HG02678 (cell line): Measurements from ENCODE around the gene TOM1L2.

Source experiments
- ATAC-seq: cut with Tn5 transposase; IDR thresholded peaks from one replicate; pipeline ENCODE4 v1.9.1; 2021; ENCODE audit warnings: mild to moderate bottlenecking, moderate library complexity; ENCODE audit not compliant: unreplicated experiment

Gene TOM1L2

DNA sequence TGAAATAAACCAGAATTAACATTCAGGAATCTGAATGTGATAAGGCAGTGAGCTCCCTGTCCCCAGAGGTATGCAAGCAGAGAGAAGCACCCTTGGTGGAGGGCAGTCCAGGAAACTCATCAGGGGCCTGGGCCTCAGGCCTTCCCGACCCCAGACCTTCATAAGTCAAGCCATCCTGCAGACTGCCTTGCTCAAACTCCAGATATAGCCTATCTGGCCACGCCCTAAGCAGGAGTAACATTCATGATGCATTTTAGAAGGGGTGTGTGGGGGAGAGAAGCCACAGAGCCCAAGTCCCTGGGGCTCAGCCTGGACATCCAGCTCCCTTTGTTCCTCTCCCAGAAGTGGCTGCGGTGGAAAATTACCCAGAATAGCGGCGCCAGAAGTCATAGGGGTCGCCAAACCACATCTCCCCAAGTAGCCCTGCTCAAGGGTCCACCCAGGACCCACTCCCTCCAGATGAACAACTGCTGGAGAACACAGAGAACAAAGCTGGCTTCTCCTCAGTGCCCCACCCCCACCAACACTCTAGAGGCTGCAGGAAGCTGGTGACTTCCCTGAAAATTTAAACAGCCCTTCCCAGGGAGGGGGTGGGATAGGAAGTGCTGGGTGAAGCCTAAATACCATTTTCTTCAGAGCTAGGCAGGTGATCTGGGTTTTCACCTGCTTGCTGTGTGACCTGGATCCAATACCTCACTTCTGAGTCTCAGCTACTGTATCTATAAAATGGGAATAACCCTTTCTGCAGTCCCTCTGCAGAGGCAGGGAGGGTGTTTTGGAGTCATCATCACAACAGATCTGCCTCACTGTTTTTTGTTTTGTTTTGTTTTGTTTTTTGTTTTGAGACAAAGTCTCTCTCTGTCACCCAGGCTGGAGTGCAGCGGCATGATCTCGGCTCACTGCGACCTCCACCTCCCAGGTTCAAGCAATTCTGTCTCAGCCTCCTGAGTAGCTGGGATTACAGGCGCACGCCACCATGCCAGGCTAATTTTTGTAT lies 133.9 kb downstream of the TOM1L2 start:
- no peak for ATAC-seq

DNA sequence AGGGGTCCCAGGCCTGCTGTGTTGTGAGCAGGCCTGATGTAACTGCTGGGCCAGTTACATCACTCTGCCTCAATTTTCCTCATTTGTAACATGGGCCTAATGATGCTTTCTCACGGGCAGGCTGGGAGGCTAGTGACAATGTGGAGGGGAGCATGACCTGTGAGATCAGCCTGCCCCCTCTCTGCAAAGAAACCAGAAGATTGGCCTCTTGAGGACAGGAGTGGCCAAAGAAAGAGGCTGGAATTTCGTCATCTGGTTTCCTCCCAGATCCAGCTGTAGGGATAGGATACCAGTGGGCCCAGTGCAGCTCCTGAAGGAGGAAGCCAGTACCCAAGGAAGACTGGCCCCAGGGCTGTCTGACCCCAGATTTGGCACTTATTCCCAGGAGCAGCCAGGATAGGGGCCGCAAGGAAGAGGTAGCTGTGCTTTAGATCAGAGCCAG lies 134.8 kb downstream of the TOM1L2 start:
- ATAC-seq = no peak

DNA sequence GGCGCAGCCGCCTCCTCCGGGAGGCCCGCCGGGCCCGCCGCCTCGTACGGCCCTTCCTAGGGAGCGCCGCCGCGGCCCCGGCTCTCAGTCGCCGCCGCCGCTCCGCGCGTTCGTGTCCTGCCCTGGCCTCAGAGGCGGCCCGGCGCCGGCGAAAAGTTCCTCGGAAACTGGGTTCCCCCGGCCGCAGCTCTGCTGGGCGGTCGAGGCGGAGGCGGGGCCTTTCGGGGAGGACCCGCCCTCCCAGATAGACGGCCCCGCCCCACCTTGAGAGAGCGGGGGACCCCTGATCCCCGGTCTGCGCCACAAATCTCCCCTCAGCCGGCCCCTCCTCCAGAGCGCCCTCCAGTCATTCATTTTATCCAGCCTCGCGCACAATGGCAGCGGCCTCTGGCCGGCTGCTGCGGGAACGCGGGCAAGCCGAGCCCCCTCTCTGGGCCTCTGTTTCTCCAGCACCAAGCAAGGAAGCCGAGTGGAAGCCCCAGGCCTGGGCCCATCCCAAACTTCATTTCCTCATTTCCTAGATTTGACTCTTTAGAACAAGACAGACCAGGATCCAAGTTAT lies 135.3 kb downstream of the TOM1L2 start, which contains the start of gene SREBF1:
SREBF1 (minus strand) TSS at position 169 of the 562 bp plus-strand sequence. CDS start 169 bp downstream, outside the sequence.
- peak; percentile 28 for ATAC-seq

DNA sequence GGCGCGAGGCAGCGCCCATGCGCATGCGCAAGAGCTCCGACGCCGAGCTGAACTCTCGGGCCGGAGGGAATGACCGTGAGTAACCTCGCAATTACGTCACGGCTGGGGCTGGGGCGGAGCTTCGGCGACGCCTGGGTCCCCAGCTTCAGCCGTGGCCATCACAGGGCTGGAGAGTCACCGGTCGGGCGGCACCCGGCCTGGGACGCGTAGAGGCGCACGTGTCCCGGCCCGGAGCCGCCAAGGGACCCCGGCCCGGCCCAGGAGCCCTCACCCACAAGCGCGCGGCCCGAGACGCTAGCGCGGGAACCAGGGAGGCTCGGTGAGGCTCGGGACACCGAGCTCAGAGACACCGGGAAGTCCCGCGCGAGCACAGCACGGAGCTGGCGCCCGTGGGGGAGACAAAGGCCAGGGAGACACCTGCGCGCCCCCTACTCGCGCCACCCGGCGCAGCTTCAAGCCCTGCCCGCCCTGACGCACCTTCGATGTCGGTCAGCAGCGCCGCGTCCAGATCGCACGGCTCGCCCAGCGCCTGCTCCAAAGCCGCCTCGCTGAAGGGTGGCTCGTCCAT lies 135.9 kb downstream of the TOM1L2 start:
- ATAC-seq = peak; percentile 66

DNA sequence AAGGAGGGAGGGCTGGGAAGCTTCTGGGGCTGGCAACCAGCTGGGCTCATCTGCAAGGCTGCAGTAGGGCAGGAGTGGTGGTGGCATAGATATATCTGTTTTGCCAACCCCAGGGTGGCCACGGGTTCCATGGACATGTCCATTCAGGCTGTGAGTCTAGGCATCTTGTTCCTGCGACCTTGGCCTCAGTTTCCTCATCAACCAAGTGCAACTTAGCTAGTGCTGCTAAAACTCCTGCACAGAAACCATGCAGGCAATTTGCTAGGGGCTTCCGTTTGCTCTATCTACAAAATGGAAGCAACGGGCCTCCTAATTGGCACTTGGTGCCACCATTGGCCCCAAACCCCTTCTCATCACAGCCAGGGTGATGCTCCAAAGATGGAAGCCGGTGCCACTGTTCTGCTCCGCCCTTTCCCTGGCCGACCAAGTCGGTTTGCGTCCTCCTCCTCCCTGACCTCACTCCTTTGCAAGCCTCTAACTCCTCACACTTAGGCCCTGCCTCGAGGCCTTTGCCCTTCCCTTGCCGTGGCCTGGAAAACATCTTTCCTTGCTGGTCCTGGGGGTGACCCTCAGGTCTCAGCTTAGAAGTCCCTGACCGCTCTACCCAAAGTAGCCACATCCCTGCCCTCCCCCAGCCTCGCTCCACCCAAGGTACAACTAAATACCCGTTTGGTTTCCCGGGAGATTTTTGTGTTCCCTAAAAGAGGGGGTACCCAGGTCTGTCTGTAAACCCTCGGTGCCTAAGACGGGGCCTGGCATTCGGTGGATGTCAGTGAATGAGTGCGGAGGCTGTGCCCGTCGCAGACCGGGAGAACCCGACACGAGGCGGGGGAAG lies 136.6 kb downstream of the TOM1L2 start:
- ATAC-seq = no peak

DNA sequence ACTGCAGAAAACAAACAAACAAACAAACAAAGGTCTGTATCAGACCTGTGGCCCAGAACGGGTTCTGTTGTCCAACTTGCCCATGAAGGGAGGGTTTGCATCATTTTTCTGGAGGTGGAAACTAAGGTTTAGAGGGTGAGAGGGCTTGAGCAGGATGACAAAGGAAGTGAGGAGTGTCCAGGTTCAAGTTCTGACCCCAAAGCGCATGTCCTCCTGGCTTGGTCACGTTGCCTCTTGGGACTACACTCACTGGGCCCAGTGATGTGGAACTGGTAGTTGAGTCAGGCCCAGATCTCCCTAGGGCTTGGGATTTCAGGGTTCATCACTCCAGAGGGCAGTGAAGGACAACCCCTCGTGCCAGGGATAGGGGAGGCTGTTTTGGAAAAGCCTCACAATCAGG lies 137.2 kb downstream of the TOM1L2 start:
- no peak for ATAC-seq

DNA sequence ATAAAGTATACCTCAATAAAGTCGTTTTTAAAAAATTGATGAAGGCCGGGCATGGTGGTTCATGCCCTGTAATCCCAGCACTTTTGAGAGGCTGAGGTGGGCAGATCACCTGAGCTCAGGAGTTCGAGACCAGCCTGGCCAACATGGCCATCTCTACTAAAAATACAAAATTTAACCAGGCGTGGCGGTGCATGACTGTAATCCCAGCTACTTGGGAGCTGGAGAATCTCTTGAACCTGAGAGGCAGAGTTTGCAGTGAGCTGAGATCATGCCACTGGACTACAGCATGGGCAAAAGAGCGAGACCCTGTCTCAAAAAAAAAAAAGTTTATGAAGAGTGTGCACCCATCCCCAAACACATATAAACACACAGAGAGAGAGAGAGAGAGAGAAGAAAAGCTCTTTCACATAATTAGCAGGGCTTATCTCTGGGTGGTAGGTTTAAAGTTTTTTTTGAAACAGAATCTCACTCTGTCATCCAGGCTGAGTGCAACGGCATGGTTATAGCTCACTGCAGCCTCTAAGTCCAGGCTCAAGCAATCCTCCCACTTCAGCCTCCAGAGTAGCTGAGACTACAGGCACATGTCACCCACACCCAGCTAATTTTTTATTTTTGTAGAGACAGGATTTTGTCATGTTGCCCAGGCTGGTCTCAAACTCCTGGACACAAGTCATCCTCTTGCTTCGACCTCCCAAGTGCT lies 138.4 kb downstream of the TOM1L2 start:
- no peak for ATAC-seq

DNA sequence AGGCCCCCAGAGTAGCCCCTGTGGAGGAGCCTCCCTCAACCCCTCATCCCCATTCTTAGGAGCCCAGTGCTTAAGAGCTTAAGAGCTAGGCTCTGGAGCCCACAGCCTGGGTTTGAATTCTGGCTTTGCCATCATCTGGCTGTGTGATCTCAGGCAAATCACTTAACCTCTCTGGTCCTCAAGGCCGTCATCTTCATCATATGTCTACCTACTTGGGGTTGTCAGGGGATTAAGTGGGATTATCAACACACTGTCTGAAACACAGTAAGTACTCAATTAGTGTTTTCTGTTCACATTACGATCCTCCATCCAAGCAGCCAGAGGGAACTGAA lies 140.2 kb downstream of the TOM1L2 start:
- no peak for ATAC-seq

DNA sequence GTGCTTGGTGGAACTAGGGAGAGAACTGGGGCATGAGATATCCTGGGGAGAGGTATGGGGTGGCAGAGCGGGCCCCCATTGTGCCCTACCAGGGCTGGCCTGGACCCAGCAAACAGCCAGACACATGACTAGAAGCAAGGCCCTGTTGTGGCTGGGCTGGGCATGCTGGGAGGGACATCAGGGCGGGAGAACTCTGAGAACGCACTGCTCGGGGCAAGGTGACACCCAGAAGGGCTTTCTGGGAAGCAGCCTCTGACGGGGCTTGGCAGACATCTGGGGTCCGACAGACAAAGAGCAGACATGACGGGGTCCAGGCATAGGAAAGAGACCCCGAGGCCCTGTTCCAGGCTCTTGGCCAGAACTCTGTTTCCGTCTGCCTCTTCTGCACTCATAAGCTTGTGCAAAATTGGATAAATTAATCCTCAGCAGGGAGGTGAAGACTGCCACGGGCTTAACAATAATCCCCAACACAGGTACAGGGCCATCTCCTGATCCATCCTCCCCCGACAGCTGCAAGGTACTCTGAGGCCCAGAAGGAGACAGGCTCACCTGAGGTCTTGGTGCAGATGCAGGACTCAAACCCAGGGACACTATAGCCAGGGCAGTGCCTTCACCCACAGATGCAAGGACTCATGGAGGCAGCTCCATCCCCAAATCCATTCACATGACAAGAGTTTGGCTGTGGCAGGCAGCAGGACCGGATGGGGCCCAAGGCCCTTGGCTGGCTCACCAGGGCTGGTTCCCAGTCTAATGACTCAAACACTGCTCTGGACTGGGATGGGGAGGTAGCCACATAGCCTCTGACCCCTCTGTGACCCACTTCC lies 140.8 kb downstream of the TOM1L2 start:
- no peak for ATAC-seq

DNA sequence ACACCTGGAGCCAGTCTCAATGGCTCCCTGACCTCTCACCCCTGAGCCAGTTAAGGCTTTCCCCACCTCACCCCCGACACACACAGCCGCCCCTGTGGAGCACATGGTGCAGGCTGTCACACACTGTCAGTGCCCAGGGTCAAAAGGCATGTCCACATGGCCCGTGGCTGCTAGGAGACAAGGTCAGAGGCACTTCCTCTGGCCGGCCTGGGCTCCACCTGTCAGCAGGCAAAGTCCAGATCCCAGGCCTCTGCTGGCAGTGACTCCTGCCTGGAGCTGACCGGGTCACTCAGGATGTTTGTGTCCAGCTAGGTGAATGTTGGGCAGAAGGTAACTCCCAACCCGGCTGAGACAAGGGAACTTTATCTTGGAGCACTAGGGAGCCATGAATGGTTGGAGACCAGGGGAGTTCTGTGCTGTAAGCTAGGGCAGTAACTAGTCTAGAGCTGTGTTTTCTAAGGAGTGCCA lies 141.4 kb downstream of the TOM1L2 start:
- ATAC-seq = no peak

DNA sequence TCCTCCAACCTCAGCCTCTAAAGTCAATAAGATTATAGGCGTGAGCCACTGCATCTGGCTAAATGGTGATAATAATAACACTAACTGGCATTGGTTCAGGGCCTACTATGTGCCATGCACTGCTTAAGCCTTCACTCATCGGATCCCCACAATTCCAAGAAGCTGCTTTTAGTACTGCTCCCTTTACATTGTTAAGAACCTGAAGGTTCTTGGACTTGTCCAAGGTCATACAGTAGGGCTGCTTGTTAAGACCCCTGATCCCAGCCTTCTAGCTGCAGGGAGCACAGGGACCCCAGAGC lies 142.0 kb downstream of the TOM1L2 start:
- no peak for ATAC-seq

DNA sequence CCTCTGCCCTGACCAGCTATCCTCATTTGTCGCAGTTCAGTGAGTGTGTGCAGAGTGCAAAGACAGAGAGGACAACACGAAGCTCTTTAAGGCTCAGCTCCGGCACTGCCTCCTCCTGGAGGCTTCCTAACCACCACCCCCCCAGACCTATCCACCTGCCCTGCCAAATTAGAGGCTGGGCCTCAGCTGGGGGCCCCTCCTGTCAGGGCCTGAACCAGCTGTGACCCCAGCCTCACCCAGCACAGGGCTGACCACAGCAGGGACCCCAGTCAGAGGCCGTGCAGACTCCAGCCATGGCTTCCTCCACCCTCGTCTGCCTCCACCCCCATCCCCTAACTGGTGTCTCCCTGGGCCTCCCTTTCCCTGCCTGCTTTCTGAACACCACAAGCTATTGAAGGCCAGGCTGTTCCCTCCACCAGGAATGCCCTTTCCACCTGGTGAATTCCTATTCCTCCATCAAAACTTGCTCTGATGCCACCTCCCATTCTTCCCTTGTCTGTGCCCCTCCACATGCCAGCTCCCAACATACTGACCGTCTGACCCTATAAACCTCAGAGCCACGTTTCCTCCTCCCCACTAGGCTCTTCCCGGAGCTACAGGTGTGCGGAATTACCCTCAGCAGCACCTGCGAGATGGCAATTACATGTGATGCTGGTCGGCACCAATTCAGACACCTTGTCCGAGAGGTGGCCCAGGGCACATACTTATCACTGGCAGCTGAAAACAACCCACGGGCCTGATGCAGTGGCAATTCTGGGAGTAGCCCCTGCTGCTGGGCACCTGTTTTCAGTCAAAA lies 144.2 kb downstream of the TOM1L2 start:
- no peak for ATAC-seq

DNA sequence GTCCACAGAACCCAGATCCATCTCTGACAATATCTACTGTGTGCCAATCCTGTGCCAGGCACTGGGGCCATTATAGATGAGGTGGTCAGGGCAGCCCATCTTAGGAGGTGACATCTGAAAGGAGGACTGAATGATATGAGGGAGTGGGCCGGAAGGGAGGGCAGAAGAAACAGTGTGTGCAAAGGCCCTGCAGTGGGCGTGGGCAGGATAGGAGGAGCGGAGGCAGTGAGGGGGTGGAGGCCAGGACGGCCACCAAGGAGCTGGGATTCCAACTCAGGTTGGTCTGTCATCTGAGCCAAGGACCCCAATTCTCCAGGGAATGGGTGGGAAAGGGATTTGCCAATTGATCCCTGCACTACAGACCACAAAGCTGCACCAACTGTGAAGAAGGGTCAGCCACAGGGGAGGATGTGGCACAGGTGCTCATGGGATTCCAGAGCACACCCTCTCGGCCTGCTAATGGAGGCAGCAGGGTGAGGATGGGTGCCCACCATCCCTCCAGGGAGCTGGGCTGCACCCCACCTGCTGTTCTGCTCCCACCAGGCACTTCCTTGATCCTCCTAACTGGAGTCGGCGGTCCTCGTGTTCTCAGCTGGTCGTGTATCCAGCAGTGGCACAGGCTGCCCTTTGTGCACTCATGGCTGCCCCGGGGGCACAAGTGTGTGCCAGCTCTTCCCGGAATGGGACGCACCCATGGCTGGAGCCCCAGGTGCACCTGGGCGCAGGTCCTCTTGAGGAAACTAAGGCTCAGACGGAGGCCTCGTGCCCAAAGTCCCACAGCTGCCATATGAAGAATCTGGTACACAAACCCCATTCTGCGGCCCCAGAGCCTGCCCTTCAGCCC lies 145.0 kb downstream of the TOM1L2 start:
- ATAC-seq = no peak

DNA sequence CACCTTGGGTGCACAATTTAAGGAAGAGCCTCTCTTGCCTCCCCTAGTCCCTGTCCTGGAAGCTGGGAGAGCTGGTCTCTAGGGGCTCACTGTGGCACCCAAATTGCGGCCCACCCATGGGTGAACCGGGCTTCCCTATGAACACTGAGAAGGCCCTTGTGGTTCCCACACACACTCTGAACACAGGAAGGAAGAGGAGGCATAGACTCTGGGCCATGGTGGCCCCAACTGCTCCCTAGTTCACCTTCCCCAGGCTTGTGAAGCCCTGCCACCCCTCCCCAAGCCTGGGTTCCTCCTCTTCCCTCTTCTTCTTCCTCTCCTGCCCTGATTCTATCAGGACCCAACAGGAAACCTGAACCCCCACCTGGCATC lies 145.9 kb downstream of the TOM1L2 start:
- no peak for ATAC-seq

DNA sequence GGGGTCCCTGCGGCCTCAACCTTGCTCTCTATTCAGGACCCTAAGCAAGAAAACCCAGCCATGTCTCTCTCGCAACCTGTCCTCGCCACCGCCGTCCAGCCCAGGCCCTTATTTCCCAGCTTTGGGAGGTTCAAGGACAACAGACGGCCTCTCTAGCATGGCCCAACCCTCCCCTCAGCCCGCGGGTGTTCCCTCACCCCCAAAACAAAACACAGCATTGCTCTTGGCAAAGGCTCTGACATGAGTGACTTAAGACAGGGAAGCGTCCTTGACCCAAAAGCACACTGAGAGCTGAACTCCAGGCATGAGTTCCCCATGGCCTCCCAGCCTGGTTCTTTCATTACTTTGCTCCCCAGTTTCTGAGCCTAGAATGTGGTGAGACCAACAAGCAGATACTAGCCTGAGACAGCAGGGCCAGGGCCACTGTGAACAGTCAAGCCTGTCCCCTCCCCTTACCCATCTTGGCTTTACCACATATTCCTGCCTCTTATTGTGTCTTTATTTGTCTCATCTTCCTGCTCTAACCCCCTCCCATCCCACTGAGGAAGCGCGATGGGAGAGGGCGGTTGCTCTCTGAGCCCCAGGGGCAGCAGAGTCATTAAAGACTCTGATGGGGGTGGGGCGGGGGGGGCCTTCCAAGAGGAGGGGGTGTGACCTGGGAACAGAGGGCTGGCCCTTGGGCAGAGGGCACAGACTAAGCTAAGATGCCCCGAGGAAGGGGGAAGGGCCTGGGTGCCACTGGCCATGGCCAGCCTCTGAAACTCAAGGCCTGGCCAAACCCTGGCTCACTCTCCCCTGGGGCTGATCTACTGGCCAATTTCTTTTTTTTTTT lies 147.2 kb downstream of the TOM1L2 start:
- no peak for ATAC-seq

DNA sequence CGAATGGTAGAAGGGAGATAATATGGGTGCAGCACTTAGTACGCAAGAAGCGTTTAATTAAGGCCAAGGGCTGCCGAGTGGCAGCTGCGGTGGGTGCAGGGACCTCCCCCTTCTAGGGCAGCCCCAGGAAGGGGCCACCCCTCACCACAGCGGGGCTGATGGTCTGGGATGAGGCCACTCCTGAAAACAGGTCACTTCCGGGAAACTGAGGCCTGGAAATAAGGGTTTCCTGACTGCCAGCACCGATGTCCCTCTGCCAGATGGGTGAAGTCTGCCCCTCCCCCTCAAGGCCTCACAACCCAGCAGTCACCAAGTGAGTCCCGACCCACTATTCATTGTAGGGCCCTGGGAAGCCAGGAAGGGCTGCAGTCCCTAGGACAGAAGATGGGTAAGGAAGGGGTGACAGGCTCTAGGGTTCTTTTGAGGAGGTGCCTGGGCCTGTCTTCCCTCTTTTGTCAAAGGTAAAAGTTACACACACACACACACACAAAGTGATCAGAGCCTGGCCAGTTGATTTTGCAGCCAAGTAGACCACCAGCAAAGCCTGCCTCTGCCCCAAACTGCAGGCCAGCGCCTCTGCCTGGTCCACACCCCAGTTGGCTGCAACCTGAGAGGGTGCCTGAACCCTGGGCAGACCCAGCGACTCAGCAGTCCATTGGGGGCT lies 147.9 kb downstream of the TOM1L2 start:
- no peak for ATAC-seq
